Progenitor cell of endocrine pancreas (in vitro differentiated cells): Measurements from ENCODE around the gene NUDT14. TPM values are rescaled to one million over a fixed set of nuclear protein-coding genes. Genes with fewer than 3 reads are reported as not detected.

Experiments used
- DNase-seq: peaks from one replicate; pipeline ENCODE4 v3.0.0; 2021; ENCODE audit warnings: low spot score; ENCODE audit not compliant: unreplicated experiment
- H3K27ac Mint-ChIP-seq: 2 replicates; pipeline ENCODE4 v1.8.0; 2021; ENCODE audit warnings: mild to moderate bottlenecking, moderate library complexity, mixed read lengths
- H3K27me3 Mint-ChIP-seq: 2 replicates; pipeline ENCODE4 v1.8.0; 2021; ENCODE audit warnings: mixed read lengths
- H3K36me3 Mint-ChIP-seq: 2 replicates; pipeline ENCODE4 v1.8.0; 2022; ENCODE audit warnings: mixed read lengths; ENCODE audit not compliant: insufficient read depth
- H3K4me1 Mint-ChIP-seq: 2 replicates; pipeline ENCODE4 v1.8.0; 2021; ENCODE audit warnings: low read depth, mixed read lengths
- H3K4me3 Mint-ChIP-seq: 2 replicates; pipeline ENCODE4 v1.8.0; 2021; ENCODE audit warnings: low read depth, mild to moderate bottlenecking, moderate library complexity, mixed read lengths
- H3K9me3 Mint-ChIP-seq: 2 replicates; pipeline ENCODE4 v1.8.0; 2021; ENCODE audit warnings: low read depth, mixed read lengths
- total RNA-seq: library from RNA; stranded (reverse); gene quantifications from 2 replicates; pipeline ENCODE4 v1.2.1, GENCODE V29; 2021
- TF ChIP-seq, protein P1 (sequence below): fragments of 200-600 bp; sonication (generic); IDR thresholded peaks from one replicate; pipeline ENCODE4 v1.5.0; 2021; ENCODE audit warnings: antibody characterized with exemption, mild to moderate bottlenecking; ENCODE audit not compliant: unreplicated experiment

NUDT14 gene
- total RNA-seq, 1 donor from 2014 or later = 66.6 TPM

DNA sequence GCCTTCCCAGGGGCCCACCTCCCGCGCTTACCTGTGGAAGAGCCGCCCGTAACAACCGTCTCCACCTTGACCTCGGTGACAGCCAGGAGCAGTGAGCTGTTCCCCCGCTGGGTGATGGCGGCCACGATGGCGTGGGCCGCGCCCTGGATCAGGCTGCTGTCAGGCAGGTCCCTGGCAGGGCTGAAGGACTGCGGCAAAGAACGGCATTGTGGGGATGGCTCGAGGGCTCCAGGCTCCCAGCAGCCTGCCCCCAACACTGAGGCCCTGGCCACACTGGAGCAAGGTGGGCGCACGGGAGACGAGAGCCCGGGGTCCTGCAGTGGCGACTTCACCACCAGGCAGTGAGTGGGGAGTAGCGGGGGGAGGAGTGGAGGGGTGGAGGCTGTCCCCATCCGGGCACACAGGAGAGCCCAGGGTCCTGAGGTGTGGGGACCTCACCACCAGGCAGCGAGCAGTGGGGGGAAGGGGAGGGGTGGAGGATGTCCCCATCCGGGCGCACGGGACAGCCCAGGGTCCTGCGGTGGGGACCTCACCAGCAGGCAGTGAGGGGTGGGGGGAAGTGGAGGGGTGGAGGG is 37.6 kb downstream of the NUDT14 start:
- peaks cover 4% of the 10 kb centered on the region for H3K9me3 Mint-ChIP-seq
- H3K27ac Mint-ChIP-seq = no peak overlapping the region
- H3K36me3 Mint-ChIP-seq = peaks cover 5% of the 10 kb centered on the region
- no peak overlapping the region for H3K4me3 Mint-ChIP-seq
- DNase-seq = no peak
- TF ChIP-seq, protein P1, sequence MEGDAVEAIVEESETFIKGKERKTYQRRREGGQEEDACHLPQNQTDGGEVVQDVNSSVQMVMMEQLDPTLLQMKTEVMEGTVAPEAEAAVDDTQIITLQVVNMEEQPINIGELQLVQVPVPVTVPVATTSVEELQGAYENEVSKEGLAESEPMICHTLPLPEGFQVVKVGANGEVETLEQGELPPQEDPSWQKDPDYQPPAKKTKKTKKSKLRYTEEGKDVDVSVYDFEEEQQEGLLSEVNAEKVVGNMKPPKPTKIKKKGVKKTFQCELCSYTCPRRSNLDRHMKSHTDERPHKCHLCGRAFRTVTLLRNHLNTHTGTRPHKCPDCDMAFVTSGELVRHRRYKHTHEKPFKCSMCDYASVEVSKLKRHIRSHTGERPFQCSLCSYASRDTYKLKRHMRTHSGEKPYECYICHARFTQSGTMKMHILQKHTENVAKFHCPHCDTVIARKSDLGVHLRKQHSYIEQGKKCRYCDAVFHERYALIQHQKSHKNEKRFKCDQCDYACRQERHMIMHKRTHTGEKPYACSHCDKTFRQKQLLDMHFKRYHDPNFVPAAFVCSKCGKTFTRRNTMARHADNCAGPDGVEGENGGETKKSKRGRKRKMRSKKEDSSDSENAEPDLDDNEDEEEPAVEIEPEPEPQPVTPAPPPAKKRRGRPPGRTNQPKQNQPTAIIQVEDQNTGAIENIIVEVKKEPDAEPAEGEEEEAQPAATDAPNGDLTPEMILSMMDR = no peak
- H3K4me1 Mint-ChIP-seq = no peaks in the 10 kb centered on the region
- no peaks in the 10 kb centered on the region for H3K27me3 Mint-ChIP-seq

DNA sequence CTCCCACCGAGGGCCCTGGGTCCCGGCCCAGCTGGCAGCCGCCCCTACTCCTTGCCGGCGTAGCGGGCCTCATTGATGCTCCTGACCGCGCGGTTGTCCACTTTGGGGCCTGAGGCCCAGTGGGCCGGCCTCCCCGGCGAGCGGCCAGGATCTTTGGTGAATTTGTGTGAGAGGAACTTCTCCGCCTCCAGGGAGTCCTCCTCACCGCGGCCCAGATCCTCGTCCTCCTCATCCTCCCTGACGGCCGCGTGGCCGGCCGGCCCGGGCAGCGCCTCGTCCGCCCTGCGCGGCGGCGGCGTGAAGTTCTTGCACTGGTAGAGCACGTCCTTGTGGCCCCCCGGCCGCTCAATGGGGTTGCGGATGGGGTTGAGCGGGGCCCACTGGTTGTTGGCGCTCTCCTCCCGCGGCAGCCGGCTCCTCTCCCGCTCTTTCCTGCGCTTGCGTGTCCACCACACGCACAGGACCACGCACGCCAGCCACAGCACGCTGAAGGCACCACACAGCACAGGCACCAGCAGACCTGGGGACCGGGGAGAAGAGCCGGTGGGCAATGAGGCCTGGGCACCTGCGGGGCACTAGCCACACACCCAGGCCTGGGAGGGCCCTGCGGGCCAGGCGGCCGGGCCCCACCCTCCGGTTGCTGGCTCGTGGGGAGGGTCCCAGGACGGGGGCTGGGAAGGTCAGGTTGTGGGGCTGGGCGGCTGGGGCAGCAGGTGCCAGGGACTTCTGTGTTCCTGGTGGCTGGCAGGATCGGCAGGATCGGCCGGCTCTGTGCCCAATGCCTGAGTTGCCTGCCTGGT is 38.3 kb downstream of the NUDT14 start:
- Mint-ChIP-seq H3K36me3 (peaks cover 5% of the 10 kb centered on the region), H3K4me3 (no peak overlapping the region), H3K27ac (no peak overlapping the region), H3K9me3 (peaks cover 4% of the 10 kb centered on the region), H3K27me3 (no peaks in the 10 kb centered on the region), H3K4me1 (no peaks in the 10 kb centered on the region)
- DNase-seq = no peak
- TF ChIP-seq, protein P1 = no peak

DNA sequence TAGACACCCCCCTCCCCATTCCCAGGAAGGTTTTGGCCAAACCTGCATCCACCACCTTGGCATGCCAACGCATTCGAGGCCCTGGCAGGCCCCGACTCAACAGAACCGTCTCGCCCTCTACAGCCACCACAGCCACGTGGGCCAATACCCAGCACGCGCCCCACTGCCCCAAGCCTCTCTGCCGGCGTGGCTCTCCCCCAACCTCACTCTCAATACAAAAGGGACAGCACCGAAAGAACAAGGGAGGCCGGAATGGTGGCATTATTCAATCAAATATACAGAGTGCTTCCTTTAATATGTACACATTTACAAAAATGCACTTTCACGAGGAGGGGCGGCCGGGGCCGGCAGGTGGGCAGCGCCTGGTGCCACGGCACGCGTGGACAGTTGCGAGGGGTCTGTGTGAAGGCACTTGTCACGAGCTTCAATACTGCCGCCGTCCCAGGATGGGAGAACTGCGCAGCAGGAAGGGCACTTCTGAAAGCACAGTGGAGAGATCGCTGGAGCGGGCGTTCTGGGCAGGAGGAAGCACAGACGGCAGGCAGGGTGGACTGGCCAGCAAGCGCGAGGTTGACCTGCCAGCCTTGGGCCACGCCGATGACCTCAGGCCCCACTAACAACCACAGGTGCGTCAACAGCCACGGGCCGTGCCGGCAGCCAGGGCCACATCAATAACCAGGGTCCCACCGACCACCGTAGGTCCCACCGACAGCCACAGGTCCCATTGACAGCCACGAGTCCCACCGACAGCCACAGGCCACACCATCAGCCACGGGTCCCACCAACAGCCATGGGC is 39.4 kb downstream of the NUDT14 start:
- Mint-ChIP-seq H3K4me1 (no peaks in the 10 kb centered on the region), H3K9me3 (peaks cover 4% of the 10 kb centered on the region), H3K27ac (no peak overlapping the region), H3K36me3 (peaks cover 5% of the 10 kb centered on the region), H3K4me3 (no peak overlapping the region), H3K27me3 (no peaks in the 10 kb centered on the region)
- no peak for DNase-seq
- TF ChIP-seq, protein P1 = no peak

DNA sequence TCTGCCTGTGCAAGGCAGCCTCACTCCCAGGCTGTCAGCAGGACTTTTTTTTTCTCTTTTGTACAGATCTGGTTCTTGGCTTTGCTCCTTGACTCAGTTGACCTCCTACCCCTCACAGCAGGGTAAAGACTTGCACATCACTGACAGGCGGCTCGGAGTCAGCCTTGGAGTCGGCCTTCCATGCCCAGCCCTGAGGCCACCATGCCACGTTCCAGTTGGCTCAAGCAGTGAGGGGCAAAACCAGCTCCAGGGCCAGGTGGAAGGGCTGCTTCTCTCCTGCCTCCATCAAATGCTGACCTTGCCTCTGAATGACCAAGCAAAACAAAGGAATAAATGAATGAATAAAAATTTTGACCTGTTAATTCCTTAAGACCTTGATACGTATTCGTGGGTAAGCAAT is 40.1 kb downstream of the NUDT14 start:
- H3K9me3 Mint-ChIP-seq = peaks cover 4% of the 10 kb centered on the region
- no peaks in the 10 kb centered on the region for H3K4me1 Mint-ChIP-seq
- peaks cover 5% of the 10 kb centered on the region for H3K36me3 Mint-ChIP-seq
- H3K27me3 Mint-ChIP-seq = no peaks in the 10 kb centered on the region
- DNase-seq = no peak
- H3K4me3 Mint-ChIP-seq = no peak overlapping the region
- no peak overlapping the region for H3K27ac Mint-ChIP-seq
- TF ChIP-seq, protein P1 = no peak

DNA sequence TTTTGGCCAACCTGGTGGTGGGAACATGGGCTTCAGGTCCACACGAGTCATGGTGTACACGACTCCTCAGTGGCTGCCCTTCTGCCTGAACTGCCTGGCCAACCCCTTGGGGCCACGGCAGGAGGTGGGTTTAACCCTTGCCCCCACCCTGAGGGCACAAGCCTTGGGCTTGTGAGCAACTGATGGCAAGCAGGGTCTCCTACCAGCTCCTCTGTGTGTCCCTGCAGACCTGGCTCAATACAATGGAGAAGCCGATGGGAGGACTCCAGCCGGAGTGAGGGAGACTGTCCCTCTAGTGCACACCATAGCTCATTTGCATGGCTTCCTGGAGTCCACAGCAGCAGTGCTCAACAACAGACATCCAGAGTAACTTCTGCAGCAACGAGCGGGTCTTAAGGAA is 40.5 kb downstream of the NUDT14 start:
- DNase-seq = no peak
- H3K4me1 Mint-ChIP-seq = no peaks in the 10 kb centered on the region
- TF ChIP-seq, protein P1 = no peak

More for the DNA sequence above, 40.5 kb downstream of the NUDT14 start:
- Mint-ChIP-seq H3K27ac (no peak overlapping the region), H3K27me3 (no peaks in the 10 kb centered on the region), H3K4me3 (no peak overlapping the region), H3K36me3 (peaks cover 5% of the 10 kb centered on the region), H3K9me3 (peaks cover 4% of the 10 kb centered on the region)
